Right atrium auricular region (tissue), 2 donors: Measurements from ENCODE around the gene LMTK2. TPM values are rescaled to one million over a fixed set of nuclear protein-coding genes. Genes with fewer than 3 reads are reported as not detected.

Source experiments
- DNase-seq: peaks from one replicate; pipeline ENCODE4 v3.0.0-alpha.2; 2019; ENCODE audit warnings: low spot score
- H3K27ac ChIP-seq, 2 donors: fragments of 200-600 bp; sonication (generic); 1 replicate in 1 of 2; 2 replicates in 1 of 2; pipeline ENCODE4 v1.5.1; 2016 to 2019
- H3K27me3 ChIP-seq, 2 donors: fragments of 200-600 bp; sonication (generic); one replicate each; pipeline versions ENCODE4 v1.5.1 to v1.6.0; 2017 to 2019
- H3K36me3 ChIP-seq: fragments of 200-600 bp; sonication (generic); one replicate; pipeline ENCODE4 v1.5.1; 2016
- H3K4me1 ChIP-seq, 2 donors: fragments of 200-600 bp; sonication (generic); one replicate each; pipeline versions ENCODE4 v1.5.1 to v1.6.0; 2017 to 2019
- H3K4me3 ChIP-seq, 2 donors: fragments of 200-600 bp; sonication (generic); 1 replicate in 1 of 2; 2 replicates in 1 of 2; pipeline ENCODE4 v1.5.1; 2017 to 2019; ENCODE audit warnings: mild to moderate bottlenecking in 1 of 2, moderate library complexity in 1 of 2
- H3K9me3 ChIP-seq, 2 donors: fragments of 200-600 bp; sonication (generic); one replicate each; pipeline ENCODE4 v1.5.1; 2019
- total RNA-seq, 2 donors: library from RNA; depleted of rRNA; stranded (reverse); fragments of >200 nt; gene quantifications; one replicate each; pipeline ENCODE4 v1.1.0, GENCODE V29; 2016
- TF ChIP-seq, protein P1 (sequence below), 2 donors: fragments of 200-600 bp; sonication (generic); IDR thresholded peaks; one replicate each; pipeline ENCODE4 v1.5.1; 2019; ENCODE audit warnings: antibody characterized with exemption in 2 of 2

Gene LMTK2
- total RNA-seq, 2 donors from 2014 or later = 39.2 to 54.1 TPM

DNA sequence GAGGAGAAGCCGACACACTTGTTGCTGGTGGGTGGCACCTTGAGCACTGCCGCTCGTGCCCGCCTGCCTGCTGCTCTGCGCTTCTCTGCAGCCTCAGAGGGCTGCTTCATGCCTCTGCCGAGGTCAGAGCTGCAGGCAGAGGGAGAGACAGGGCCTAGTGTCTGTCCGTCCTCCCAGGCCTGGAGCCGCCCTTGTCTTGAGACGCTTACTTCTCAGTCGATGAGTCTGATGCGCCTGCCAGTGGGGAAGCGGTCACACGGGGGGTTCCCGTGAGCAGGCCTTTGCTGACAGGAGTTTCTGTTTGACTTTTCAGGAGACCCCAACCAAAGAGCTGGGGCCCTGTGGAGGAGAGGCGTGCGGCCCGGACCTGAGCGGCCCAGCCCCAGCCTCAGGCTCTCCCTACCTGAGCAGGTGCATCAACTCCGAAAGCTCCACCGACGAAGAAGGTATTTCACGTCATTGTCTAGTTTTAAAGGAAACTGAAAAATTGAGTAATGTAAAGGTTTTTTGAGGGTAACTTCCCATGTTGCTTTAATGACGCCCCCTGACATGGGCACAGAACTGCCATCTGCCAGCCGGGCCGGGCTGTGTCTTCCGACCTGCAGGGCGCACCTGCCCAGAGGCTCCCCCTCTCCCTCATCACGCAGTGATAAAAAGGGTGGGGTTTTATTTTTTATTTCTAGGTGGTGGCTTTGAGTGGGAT lies 96.8 kb downstream of the LMTK2 start:
- TF ChIP-seq, protein P1, sequence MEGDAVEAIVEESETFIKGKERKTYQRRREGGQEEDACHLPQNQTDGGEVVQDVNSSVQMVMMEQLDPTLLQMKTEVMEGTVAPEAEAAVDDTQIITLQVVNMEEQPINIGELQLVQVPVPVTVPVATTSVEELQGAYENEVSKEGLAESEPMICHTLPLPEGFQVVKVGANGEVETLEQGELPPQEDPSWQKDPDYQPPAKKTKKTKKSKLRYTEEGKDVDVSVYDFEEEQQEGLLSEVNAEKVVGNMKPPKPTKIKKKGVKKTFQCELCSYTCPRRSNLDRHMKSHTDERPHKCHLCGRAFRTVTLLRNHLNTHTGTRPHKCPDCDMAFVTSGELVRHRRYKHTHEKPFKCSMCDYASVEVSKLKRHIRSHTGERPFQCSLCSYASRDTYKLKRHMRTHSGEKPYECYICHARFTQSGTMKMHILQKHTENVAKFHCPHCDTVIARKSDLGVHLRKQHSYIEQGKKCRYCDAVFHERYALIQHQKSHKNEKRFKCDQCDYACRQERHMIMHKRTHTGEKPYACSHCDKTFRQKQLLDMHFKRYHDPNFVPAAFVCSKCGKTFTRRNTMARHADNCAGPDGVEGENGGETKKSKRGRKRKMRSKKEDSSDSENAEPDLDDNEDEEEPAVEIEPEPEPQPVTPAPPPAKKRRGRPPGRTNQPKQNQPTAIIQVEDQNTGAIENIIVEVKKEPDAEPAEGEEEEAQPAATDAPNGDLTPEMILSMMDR (IDR thresholded peaks at IDR 0.05) = no peak
- no peak overlapping the region for H3K4me3 ChIP-seq
- no peak for DNase-seq
- H3K36me3 ChIP-seq = peaks cover 43% of the 10 kb centered on the region
- H3K9me3 ChIP-seq = no peaks in the 10 kb centered on the region
- H3K4me1 ChIP-seq = no peaks in the 10 kb centered on the region
- H3K27ac ChIP-seq = no peak overlapping the region
- H3K27me3 ChIP-seq = no peaks in the 10 kb centered on the region

DNA sequence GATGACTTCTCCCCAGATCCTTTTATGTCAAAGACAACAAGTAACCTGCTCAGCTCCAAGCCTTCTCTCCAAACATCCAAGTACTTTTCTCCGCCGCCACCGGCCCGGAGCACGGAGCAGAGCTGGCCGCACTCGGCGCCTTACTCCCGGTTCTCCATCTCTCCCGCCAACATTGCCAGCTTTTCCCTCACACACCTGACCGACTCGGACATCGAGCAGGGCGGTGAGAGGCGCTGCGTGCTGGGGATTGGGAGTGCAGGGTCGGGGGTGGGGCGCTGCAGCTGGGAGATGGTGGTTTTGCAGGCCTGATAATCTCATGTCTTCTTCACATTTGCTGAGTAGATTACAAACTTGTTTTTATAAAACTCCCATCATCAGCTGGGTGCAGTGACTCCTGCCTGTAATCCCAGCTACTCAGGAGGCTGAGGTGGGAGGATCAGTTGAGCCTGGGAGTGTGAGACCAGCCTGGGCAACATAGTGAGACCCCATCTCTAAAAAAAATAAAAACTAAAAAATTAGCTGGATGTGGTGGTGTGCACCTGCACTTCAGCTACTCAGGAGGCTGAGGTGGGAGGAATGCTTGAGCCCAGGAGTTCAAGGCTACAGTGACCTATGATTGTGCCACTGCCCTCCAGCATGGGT lies 97.4 kb downstream of the LMTK2 start:
- TF ChIP-seq, protein P1 (IDR thresholded peaks at IDR 0.05) = no peak
- peaks cover 43% of the 10 kb centered on the region for H3K36me3 ChIP-seq

DNA sequence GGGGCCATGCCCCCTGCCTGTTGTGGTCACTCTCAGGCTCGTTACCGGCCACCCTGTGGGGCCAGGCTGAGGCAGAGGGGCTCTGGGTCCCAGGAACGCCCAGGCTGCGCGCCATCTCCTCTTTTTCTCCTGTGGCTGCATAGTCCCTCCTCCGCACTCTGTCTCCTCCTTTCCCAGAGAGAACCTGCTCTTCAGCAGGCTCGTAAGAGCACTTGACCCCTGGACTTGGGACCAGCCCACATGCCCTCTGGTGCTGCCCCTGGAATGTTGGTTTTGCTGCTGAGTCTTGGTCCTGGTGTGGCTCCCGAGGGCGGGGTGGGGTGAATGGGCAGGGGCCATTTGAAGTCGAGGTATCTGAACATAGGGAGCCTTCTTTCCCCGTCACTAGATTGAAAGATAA lies 98.0 kb downstream of the LMTK2 start:
- H3K27ac ChIP-seq = no peak overlapping the region
- DNase-seq = no peak
- H3K36me3 ChIP-seq = peaks cover 43% of the 10 kb centered on the region
- H3K4me1 ChIP-seq = no peaks in the 10 kb centered on the region
- H3K4me3 ChIP-seq = no peak overlapping the region
- no peaks in the 10 kb centered on the region for H3K9me3 ChIP-seq
- TF ChIP-seq, protein P1 (IDR thresholded peaks at IDR 0.05) = no peak
- no peaks in the 10 kb centered on the region for H3K27me3 ChIP-seq

More for the DNA sequence above, 97.4 kb downstream of the LMTK2 start:
- H3K9me3 ChIP-seq = no peaks in the 10 kb centered on the region
- no peak overlapping the region for H3K4me3 ChIP-seq
- no peaks in the 10 kb centered on the region for H3K27me3 ChIP-seq
- H3K4me1 ChIP-seq = no peaks in the 10 kb centered on the region
- H3K27ac ChIP-seq = no peak overlapping the region
- no peak for DNase-seq

DNA sequence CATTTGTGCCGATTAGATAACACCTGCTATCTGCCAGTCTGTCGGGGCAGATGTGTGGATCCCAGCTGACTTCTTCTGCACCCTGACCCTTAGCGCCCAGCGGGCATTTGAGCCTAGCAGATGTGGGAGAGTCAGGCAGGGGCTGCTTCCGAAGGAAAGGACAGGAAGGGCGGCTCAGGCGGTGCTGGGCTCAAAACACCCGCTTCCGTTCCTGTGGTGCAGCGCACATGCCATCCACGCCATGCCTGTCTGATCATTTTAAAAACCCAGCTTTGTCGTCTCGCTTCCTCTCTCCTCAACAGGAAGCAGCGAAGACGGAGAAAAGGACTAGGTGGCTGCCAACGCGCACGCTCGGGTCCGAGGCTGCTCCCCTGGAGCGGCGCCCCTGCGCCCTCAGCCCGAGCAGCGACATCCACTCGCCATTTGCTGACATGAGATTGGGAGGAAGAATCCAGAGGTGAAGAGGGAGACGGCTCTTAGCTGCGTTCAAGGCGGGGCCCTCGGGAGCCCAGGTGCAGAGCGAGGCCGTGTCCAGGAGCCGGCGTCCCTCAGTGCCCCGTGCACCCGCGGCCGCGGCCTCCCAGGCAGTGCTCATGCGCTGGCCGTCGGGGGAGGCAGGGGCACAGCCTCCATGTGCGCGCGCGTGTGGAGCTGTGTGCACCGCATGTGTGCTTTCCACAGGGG lies 98.6 kb downstream of the LMTK2 start:
- no peak overlapping the region for H3K27ac ChIP-seq
- H3K4me3 ChIP-seq = no peak overlapping the region
- TF ChIP-seq, protein P1 (IDR thresholded peaks at IDR 0.05) = no peak
- no peaks in the 10 kb centered on the region for H3K27me3 ChIP-seq
- no peaks in the 10 kb centered on the region for H3K9me3 ChIP-seq
- H3K36me3 ChIP-seq = peaks cover 43% of the 10 kb centered on the region
- peaks cover 0 to under 1% of the 10 kb centered on the region in 2 donors for H3K4me1 ChIP-seq
- DNase-seq = no peak

DNA sequence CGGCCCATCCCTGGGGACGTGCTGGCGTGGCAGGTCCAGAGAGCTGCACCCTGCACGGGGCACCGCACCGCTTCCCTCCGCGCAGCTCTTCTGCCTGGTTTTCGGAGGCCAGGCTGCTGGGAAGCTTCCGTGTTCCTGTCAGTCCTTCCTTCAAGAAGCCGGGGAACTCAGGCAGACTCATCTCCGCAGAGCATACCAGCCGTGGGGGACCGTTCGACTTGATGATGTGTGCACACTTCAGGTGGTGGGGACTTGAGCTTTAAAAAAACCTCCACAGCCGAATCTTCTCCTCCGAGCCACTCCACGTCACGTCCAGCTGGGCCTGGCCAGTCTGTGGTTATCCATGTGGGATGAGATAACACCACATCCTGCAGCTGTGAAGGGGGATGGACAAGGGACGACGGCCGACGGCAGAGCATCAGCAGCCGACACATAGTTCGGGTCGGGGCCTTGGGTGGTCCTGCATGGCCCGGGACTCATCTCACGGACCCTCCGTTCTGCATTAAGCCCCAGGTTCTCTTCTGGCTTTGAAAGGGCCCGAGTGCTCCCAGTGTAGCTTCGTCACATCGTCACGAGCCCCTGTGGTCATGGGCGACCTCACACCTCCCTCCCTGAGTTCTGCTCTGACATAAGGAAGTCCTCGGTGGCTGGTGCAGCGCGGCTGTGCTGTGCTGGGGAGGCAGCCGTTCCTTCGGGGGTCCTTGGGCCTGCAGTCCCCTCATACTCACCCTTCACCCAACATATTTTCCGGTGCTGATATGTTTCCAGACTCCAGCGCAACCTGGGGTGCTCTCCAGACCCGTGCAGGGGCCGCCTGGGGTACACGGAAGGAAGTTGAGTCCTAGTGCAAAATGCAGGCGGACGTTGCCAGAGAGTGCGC lies 100.0 kb downstream of the LMTK2 start:
- no peaks in the 10 kb centered on the region for H3K27me3 ChIP-seq
- H3K36me3 ChIP-seq = peaks cover 43% of the 10 kb centered on the region
- no peak for DNase-seq
- H3K4me1 ChIP-seq = peaks cover 0 to 10% of the 10 kb centered on the region in 2 donors
- H3K27ac ChIP-seq = no peak overlapping the region
- H3K4me3 ChIP-seq = no peak overlapping the region
- TF ChIP-seq, protein P1 (IDR thresholded peaks at IDR 0.05) = no peak
- H3K9me3 ChIP-seq = no peaks in the 10 kb centered on the region
